ENCODE measurements around the gene SEC24C. TPM values are rescaled to one million over a fixed set of nuclear protein-coding genes. Genes with fewer than 3 reads are reported as not detected.
"Not testable (repeated sequence)": the region's sequence is repeated elsewhere in the genome, so short reads cannot be mapped to it uniquely, and the experiment has no call there.

The SEC24C gene
- total RNA-seq, 2 experiments from 2014 or later: 52.0 to 54.2 TPM

DNA sequence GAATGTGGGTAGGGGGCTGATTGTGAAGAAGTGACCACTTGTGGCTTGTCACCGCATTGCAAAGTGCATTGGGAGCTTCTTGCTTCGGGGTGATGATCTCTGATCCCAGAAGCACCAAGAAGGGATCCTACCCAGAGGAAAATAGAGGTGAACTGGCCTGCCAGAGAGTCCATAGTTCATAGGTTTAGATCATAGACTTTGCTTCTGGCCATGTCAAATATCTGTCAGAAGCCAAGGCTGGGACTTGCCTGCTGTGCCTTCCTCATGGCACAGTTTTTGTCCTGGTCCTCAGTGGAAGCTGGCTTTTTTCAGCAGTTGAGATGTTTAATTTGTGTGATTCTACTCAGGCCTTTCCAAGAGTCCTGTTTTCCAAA, 42.3 kb downstream of the SEC24C start:
- CTCF ChIA-PET: interaction anchor here (1.1 to 2.8 kb wide), 3 partner anchors 14 to 23 kb away, joined by 3 to 12 read pairs (median 11); a partner anchor contains a TSS
- H3K4me1 Mint-ChIP-seq (ENCODE audit: low read depth): peaks cover 49% of the 10 kb centered on the region
- H3K36me3 Mint-ChIP-seq (ENCODE audit: low read depth): peaks cover 47% of the 10 kb centered on the region

DNA sequence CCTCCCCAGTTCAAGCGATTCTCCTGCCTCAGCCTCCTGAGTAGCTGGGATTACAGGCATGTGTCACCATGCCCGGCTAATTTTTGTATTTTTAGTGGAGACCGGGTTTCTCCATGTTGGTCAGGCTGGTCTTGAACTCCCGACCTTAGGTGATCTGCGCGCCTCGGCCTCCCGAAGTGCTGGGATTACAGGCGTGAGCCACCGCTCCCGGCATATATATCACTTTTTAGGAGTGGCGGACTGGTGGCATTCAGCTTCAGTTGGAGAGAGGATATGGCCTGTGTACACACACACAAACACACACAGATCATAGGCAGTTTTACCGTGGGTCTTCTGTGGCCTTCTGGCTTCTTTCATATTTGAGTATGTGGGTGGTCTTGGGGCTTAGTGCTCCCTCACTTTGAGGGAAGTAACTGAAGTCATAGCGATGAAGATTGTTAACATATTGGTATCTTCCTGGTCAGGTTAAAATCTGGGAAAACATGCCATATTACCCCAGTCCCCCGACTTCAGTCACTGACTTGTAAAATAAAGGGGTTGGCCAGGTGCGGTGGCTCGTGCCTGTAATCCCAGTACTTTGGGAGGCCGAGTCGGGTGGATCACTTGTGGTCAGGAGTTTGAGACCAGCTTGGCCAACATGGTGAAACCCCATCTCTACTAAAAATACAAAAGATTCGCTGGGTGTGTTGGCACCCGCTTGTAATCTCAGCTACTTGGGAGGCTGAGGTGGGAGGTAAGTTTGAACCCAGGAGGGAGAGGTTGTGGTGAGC, 43.0 kb downstream of the SEC24C start:
- H3K9me3 Mint-ChIP-seq; H3K4me3 ChIP-seq (ENCODE audit: low read length); H3K27ac ChIP-seq (ENCODE audit: low read depth in 1 of 2, low read length in 2 of 2); H3K9me3 ChIP-seq (ENCODE audit: control insufficient read depth in 1 of 2, insufficient read depth in 1 of 2, low read length in 2 of 2); DNase-seq; H3K27me3 ChIP-seq (ENCODE audit: control insufficient read depth in 1 of 2, insufficient read depth in 2 of 2, low read length in 2 of 2); H3K27ac Mint-ChIP-seq; H3K27me3 Mint-ChIP-seq; ATAC-seq (ENCODE audit: poor library complexity): not testable (repeated sequence)
- peaks cover 37% of the 10 kb centered on the region for H3K36me3 ChIP-seq (ENCODE audit: insufficient read depth, low read length)
- H3K4me1 ChIP-seq (ENCODE audit: insufficient read depth, low read length): peaks cover 29% of the 10 kb centered on the region
- Mint-ChIP-seq H3K4me1 (ENCODE audit: low read depth) (peaks cover 43% of the 10 kb centered on the region), H3K4me3 (peak overlapping the region; percentile 62), H3K36me3 (ENCODE audit: low read depth) (peaks cover 44% of the 10 kb centered on the region)
- intact Hi-C loops (cut with DNase I, micrococcal nuclease): loop anchor here in 1 of 2 experiments (1.0 to 10.0 kb wide), 3 partner anchors 22 to 368 kb away; partner anchors contain the start of genes ADK, AP3M1 and PPP3CB
- ChIA-PET POLR2A (interaction anchor here (6.4 to 10.2 kb wide), 2 partner anchors 17 to 22 kb away, joined by 88 to 244 read pairs; partner anchors contain the start of gene NDST2), CTCF (interaction anchor here (0.7 to 2.8 kb wide), 3 partner anchors 14 to 1133 kb away, joined by 4 to 12 read pairs (median 11); a partner anchor contains a TSS)

More for the DNA sequence above, 42.3 kb downstream of the SEC24C start:
- no peaks in the 10 kb centered on the region for H3K27me3 ChIP-seq (ENCODE audit: control insufficient read depth in 1 of 2, insufficient read depth in 2 of 2, low read length in 2 of 2)
- DNase-seq: no peak
- Mint-ChIP-seq H3K4me3 (peak overlapping the region; percentile 94), H3K27ac (peak overlapping the region; percentile 96), H3K27me3 (no peaks in the 10 kb centered on the region), H3K9me3 (no peaks in the 10 kb centered on the region)
- H3K4me3 ChIP-seq (ENCODE audit: low read length): peak overlapping the region; percentile 94
- intact Hi-C loops (cut with DNase I, micrococcal nuclease): loop anchor here in 1 of 2 experiments (10.0 kb wide), 2 partner anchors 292 to 368 kb away; partner anchors contain the start of genes ADK, AP3M1 and PPP3CB
- POLR2A ChIA-PET: interaction anchor here (1.6 to 10.2 kb wide), 5 partner anchors 8 to 56 kb away, joined by 7 to 244 read pairs (median 7); partner anchors contain the start of genes NDST2 and SEC24C
- peak overlapping the region; percentile 80 for H3K27ac ChIP-seq (ENCODE audit: low read depth in 1 of 2, low read length in 2 of 2)
- TF ChIP-seq, protein P1, sequence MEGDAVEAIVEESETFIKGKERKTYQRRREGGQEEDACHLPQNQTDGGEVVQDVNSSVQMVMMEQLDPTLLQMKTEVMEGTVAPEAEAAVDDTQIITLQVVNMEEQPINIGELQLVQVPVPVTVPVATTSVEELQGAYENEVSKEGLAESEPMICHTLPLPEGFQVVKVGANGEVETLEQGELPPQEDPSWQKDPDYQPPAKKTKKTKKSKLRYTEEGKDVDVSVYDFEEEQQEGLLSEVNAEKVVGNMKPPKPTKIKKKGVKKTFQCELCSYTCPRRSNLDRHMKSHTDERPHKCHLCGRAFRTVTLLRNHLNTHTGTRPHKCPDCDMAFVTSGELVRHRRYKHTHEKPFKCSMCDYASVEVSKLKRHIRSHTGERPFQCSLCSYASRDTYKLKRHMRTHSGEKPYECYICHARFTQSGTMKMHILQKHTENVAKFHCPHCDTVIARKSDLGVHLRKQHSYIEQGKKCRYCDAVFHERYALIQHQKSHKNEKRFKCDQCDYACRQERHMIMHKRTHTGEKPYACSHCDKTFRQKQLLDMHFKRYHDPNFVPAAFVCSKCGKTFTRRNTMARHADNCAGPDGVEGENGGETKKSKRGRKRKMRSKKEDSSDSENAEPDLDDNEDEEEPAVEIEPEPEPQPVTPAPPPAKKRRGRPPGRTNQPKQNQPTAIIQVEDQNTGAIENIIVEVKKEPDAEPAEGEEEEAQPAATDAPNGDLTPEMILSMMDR (IDR thresholded peaks at IDR 0.05): no peak
- no peaks in the 10 kb centered on the region for H3K9me3 ChIP-seq (ENCODE audit: control insufficient read depth in 1 of 2, insufficient read depth in 1 of 2, low read length in 2 of 2)
- peaks cover 30% of the 10 kb centered on the region for H3K36me3 ChIP-seq (ENCODE audit: insufficient read depth, low read length)
- H3K4me1 ChIP-seq (ENCODE audit: insufficient read depth, low read length): peaks cover 29% of the 10 kb centered on the region
- ATAC-seq (ENCODE audit: poor library complexity): no peak

DNA sequence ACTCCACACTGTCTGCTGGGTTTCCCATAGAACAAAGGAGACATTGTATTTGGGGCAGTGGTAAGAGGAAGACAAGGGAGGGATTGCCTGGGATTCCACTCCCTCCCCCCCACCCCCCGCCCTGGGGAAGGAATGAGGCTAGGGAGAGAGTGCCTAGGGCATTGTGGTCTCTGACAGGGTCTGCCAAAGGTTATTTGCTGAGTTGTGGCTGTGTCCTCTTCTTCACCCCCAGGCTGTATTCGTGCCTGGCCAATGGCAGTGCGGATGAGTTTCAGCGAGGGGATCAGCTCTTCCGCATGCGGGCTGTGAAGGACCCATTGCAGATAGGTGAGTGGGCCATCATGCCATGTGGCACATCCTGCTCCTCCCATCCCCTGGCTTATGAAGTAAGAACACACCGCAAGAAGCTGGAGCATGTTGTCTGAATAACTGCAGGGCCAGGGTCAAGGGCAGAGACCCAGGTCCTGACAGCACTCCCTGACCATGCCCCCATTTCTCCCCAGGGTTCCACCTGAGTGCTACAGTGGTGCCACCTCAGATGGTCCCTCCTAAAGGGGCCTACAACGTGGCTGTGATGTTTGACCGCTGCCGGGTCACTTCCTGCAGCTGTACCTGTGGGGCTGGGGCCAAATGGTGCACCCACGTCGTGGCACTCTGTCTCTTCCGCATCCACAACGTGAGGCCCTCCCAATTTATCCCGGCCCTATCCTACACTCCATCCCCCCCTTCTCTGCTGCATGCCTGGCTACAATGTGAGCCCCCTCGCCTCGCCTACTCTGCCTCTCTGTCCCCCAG, 44.9 kb downstream of the SEC24C start:
- peaks cover 25% of the 10 kb centered on the region for H3K4me1 ChIP-seq (ENCODE audit: insufficient read depth, low read length)
- H3K27ac Mint-ChIP-seq: no peak overlapping the region
- no peaks in the 10 kb centered on the region for H3K9me3 Mint-ChIP-seq
- H3K4me3 Mint-ChIP-seq: peak overlapping the region; percentile 3
- H3K4me3 ChIP-seq (ENCODE audit: low read length): no peak overlapping the region
- H3K27me3 Mint-ChIP-seq: no peaks in the 10 kb centered on the region
- no peak overlapping the region for H3K27ac ChIP-seq (ENCODE audit: low read depth in 1 of 2, low read length in 2 of 2)
- peaks cover 52% of the 10 kb centered on the region for H3K36me3 ChIP-seq (ENCODE audit: insufficient read depth, low read length)
- ChIA-PET POLR2A (interaction anchor here (10.2 kb wide), 1 partner anchor 19 kb away, joined by 244 read pairs; a partner anchor contains a TSS), CTCF (interaction anchor here (1.5 kb wide), 1 partner anchor 91 kb away, joined by 3 read pairs; no protein-coding TSS in a partner anchor)
- ATAC-seq (ENCODE audit: poor library complexity): no peak
- intact Hi-C loops (cut with DNase I, micrococcal nuclease): loop anchor here in 1 of 2 experiments (10.0 kb wide), 2 partner anchors 294 to 366 kb away; partner anchors contain the start of genes ADK, AP3M1 and PPP3CB
- peaks cover 61% of the 10 kb centered on the region for H3K36me3 Mint-ChIP-seq (ENCODE audit: low read depth)
- no peak for DNase-seq
- TF ChIP-seq, protein P1 (IDR thresholded peaks at IDR 0.05): no peak
- H3K4me1 Mint-ChIP-seq (ENCODE audit: low read depth): peaks cover 29% of the 10 kb centered on the region
- no peaks in the 10 kb centered on the region for H3K9me3 ChIP-seq (ENCODE audit: control insufficient read depth in 1 of 2, insufficient read depth in 1 of 2, low read length in 2 of 2)
- H3K27me3 ChIP-seq (ENCODE audit: control insufficient read depth in 1 of 2, insufficient read depth in 2 of 2, low read length in 2 of 2): no peaks in the 10 kb centered on the region
